ENCODE data around the gene GPALPP1.

DNA sequence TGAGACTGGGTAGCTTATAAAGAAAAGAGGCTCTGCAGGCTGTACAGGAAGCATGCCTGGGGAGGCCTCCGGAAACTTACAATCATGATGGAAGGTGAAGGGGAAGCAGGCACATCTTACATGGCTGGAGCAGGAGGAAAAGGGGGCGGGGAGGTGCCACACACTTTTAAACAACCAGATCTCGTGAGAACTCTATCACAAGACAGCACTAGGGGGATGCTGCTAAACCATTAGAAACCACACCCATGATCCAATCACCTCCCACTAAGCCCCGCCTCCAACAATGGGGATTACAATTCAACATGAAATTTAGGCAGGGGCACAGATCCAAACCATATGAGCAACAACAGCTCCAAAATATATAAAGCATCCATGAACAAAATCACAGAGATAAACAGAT, 84.5 kb downstream of the GPALPP1 start:
- TF ChIP-seq, protein P1, sequence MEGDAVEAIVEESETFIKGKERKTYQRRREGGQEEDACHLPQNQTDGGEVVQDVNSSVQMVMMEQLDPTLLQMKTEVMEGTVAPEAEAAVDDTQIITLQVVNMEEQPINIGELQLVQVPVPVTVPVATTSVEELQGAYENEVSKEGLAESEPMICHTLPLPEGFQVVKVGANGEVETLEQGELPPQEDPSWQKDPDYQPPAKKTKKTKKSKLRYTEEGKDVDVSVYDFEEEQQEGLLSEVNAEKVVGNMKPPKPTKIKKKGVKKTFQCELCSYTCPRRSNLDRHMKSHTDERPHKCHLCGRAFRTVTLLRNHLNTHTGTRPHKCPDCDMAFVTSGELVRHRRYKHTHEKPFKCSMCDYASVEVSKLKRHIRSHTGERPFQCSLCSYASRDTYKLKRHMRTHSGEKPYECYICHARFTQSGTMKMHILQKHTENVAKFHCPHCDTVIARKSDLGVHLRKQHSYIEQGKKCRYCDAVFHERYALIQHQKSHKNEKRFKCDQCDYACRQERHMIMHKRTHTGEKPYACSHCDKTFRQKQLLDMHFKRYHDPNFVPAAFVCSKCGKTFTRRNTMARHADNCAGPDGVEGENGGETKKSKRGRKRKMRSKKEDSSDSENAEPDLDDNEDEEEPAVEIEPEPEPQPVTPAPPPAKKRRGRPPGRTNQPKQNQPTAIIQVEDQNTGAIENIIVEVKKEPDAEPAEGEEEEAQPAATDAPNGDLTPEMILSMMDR (conservative IDR thresholded peaks at IDR 0.05), result no peak
- TF ChIP-seq EZH2 (IDR thresholded peaks at IDR 0.05; ENCODE audit: low read depth), result no peak

All from PC-9 (cell line).